ENCODE results near the gene SMC5. TPM values are rescaled to one million over a fixed set of nuclear protein-coding genes. Genes with fewer than 3 reads are reported as not detected.

SMC5 gene
- total and polyA plus RNA-seq, 2 of the 13 experiments (the other 11 are each of a cell fraction or from before 2014, with no cell fraction given): 7.2 to 26.7 TPM

DNA sequence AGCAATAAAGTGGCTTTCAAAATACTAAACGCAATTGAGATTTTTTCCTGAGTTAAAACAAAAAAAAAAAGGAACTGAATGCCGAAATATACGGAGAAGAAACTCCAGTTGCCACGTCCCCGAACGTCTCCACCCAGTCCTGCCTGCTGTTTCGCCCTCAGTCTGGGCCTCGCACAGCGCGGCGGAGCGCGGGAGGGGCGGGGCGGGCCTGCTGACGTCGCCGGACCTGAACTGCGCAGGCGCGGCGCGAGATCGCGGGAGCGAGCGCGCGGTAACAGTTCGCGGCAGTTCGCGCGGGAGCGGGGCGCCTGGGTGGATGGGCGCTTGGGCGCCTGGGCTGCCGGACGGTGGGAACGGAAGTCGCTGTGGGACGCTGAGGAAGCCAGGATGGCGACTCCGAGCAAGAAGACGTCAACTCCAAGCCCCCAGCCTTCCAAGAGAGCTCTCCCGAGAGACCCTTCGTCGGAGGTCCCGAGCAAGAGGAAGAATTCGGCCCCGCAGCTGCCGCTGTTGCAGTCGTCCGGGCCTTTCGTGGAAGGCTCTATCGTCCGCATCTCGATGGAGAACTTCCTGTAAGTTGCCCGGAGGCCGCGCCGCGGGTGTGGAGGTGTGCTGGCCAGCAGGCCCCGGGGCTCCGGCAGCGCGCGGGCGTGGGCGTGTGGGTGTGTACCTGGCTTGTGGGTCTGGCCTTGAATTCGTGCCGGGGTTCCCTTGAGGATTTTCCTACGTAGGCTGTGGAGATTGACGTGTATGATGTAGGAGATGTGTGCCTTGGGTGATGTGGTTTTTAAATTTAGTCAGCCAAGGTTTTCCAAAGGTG lies at the start of gene SMC5 (continued):
- TF ChIP-seq ZNF276 (CRISPR knock-in tag; IDR thresholded peaks at IDR 0.05; ENCODE audit: low read depth) (peak; percentile 83), BCLAF1 (IDR thresholded peaks at IDR 0.05) (no peak), NONO (IDR thresholded peaks at IDR 0.05) (no peak), NONO (CRISPR knock-in tag; conservative IDR thresholded peaks at IDR 0.05) (peak; percentile 96), ZBTB40 (IDR thresholded peaks at IDR 0.05) (no peak), ZBTB40 (CRISPR knock-in tag; IDR thresholded peaks at IDR 0.05) (peak; percentile 55; the same call in 1 of the 2 replicates), TFDP1 (CRISPR knock-in tag; IDR thresholded peaks at IDR 0.05; ENCODE audit: borderline replicate concordance) (peak; percentile 93; the same call in 1 of the 2 replicates), GATAD1 (CRISPR knock-in tag; IDR thresholded peaks at IDR 0.05) (peak; percentile 74), KLF9 (CRISPR knock-in tag; IDR thresholded peaks at IDR 0.05; ENCODE audit: low read depth) (peak; percentile 40; the same call in 1 of the 2 replicates), ZNF883 (CRISPR knock-in tag; IDR thresholded peaks at IDR 0.05; ENCODE audit: not compliant biosample characterization) (peak; percentile 17), MTERF4 (CRISPR knock-in tag; IDR thresholded peaks at IDR 0.05) (peak; percentile 67), ZNF430 (CRISPR knock-in tag; IDR thresholded peaks at IDR 0.05) (peak; percentile 22; the same call in 1 of the 2 replicates)

Data from HepG2 (cell line).